GM18867 (cell line): Measurements from ENCODE around the gene KBTBD2.
"Not testable (repeated sequence)": the region's sequence is repeated elsewhere in the genome, so short reads cannot be mapped to it uniquely, and the experiment has no call there.

Source experiments
- ATAC-seq: cut with Tn5 transposase; IDR thresholded peaks from one replicate; pipeline ENCODE4 v1.9.1; 2021; ENCODE audit warnings: mild to moderate bottlenecking, moderate library complexity; ENCODE audit not compliant: unreplicated experiment

The KBTBD2 gene

DNA sequence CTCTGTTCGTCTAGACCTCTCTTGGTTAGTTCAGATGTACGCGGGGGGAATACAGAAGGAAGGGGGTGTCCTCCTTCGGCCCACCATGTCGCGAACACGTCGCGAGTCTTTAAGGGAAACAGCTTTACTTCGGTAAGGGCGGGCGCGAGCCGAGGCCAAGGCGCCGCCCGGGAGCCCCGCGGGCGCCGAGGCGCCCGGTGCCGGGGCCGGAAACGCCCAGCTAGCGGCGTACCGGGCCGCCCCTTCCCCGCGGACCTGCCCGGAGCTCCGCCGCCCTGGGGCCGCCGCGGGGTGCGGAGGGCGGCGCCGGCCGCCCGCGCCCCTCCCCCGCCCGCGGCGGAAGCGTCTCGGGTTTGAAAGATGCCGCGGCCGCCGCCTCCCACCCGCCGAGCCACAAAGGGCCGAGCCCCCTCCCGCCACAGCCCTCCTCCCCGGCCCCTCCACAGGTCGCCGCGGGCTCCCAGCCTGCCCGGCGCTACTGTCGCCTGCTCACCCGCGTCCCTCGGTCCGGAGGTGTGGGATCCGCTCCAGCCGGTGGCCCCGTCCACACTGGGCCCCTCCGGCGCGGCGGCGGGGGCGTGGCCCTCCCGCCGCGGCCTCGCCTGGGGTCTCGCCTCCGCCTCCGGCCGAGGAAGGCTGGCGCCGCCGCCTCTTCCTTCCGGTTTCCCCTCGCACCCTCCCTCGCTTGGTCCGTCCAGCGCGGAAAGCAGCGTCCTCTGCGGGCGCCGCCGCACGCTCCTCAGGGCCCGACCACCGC, at the start of gene KBTBD2:
Gene KBTBD2, minus strand, starts transcription at position 718 of the 757 bp plus-strand sequence. CDS start 12,156 bp downstream, outside the sequence.
- ATAC-seq, result peak; percentile 73

DNA sequence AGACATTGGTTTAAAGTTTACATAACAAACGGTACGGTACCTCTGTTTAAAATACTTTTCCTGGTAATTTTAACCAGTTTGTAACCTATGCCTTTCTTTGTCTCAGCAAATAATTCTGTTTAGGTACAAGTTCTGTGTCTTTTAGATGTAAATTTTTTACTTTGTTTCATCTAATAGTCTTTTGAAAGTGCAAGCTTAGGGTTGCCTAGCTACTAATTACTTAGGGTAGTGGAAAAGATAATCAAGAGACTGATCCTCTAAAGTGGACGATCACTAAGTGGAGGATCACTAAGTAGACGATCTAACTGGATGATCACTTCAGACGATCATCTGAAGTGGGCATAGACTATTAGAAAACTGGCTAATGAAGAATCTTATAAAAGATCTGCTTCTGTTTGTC, 49.6 kb upstream of the KBTBD2 start:
- no peak for ATAC-seq

DNA sequence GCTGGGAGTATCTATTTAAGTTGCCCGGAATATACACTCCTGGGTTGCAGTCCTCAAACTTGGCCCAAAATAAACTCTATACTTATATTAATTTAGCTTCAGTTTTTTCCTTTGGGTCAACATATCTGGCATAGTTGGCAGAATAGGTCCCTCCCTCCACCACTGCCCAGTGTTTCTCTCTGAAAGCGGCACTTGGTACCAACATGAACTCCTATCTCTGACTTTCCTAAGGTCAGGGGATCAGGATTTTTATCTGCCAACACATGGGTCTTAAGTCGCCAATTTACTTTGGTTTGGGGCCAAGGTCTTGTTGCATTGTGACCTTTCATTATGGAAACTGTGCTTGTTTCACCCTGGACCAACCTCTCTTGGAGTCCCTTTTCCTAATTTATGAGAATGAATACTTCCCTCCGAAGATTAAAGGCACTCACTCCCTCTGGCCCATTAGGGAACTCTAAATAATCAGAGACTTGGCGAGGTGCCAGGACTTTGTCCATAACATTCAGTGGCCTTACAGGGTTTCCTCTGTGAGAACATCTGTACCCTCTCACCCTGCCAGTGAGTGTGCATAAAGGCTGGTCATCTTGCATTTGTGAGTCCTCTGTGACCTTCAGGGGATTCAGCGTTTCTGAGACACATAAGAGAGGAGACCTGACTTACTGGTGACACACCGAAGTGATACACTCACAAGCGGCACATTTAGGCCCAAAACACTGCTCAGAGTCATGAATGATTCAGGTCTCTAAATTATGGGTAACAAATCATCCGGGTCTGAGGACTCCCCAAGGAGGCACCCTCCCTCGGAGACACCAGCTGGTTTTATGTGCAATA, 46.0 kb upstream of the KBTBD2 start:
- no peak for ATAC-seq

DNA sequence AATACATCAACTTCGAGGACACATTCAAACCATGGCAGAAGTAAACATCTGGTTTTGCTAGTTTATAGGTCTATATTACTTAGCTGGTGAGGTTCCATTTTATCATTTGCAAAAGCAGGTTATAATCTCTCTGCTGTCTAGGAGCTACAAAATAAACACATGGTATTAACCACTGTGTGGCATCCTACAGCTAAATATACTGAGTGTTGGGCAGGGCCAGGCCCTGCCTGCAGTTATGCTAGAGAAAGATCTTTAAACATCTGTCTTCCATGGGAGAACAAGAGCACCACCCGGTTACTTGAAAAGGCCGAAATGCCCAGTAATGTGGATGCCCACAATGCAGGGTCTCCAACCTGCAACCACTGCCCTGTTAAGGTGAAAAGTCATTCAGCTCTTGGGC, 45.1 kb upstream of the KBTBD2 start:
- ATAC-seq, result no peak

DNA sequence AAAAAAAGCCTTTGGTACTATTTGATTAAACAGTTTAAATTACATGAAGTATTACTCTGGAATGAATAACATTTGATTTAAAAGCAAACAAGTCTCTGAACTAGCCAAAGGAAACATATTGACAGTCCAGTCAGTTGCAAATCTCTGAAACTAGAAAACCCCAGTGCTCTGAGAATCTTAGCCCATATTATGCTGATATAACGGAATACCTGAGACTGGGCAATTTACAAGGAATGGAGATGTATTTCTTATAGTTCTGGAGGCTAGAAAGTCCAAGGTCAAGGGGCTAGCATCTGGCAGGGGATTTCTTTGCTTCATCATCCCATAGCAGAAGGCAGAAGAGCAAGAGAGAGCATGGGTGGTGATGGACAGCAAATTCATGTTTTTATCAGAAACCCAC, 44.0 kb upstream of the KBTBD2 start:
- no peak for ATAC-seq

DNA sequence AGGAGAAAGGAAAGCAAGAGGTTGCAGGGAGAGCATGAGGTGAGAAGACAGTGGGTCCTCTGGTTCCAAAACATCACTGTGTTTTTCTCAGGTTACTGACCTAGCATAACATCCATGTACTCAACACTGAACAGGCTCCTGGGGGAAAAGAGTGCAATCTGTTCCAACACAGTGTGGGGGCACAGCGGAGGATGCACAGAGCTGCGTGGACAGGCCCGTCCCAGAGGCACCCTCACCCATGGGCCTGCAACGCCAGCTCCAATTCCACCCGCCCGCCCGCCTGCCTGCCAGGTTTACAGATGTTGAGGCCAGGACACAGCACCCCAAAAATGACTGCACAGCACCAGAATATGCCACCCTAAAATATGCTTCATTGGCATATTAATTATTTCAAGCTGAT, 38.8 kb upstream of the KBTBD2 start:
- ATAC-seq, result no peak

DNA sequence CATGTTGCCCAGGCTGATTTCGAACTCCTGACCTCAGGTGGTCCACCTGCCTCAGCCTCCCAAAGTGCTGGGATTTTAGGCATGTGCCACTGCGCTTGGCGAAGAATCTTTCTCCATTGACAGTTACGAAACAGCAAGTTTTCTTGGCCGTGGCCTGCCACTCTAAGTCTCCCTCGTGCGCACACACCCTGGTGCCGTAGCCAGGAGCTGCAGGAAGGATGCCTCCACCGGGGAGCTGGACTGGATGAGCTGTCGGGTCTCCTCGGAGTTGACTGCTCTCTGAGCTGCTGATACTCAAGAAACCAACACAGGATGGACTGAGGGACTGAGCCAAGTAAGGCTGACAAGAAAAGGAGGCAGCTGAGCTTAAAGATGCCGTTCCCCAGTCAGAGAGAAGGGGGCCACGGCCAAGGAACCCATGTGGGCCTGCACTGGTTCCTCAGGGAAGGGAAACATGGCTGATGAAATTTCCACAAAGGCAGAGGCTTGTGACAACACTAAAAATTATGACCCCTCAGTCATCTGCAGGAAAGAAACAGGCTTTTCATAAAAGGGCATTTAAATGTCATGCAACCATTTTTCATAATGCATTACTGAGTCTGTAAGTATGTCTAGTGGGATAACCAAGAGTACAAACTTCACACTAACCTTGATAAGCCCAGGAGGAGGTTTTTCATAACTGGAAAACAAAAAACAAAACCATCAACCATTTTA, 38.0 kb upstream of the KBTBD2 start:
- ATAC-seq, result no peak

DNA sequence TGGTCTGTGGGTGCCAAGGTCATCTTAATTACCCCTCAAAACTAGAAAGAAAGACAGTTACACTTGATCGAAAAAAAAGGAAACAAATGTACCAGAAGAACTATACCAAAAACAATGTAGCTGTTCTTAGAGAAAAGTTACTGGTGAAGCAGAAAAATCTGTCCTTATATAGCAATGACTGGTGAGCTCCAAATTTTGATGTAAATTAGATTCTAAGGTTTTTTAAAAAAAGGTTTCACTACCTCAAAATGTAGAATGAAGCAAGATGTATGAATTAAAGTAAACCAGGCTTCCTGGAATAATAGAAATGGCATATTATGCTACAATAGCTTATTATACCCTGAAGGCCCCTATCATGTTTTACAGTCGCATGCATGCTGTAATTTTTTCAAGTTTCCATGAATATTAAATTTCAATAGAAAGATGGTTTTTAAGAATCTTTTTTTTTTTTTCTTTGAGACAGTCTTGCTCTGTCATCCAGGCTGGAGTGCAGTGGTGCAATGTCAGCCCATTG, 37.3 kb upstream of the KBTBD2 start:
- ATAC-seq, result no peak

DNA sequence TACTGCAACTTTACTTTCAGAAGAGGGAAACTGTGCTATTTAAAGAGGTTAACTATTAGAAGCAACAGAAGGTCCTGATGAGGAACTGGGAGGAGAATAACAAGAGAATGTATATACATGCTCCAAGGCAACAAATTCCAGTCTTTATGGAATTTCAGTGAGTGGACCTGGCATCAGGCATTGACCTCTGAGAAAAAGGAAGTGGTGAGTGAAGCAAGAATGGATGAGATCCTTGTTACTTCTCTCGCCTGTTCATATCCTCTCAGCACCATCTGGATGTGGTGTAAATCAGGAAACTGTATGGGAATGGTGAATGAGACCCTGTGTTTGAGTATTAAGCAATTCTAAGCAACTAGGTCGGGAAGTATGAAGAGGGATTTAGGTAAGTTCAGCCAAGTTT, 30.3 kb upstream of the KBTBD2 start:
- no peak for ATAC-seq

DNA sequence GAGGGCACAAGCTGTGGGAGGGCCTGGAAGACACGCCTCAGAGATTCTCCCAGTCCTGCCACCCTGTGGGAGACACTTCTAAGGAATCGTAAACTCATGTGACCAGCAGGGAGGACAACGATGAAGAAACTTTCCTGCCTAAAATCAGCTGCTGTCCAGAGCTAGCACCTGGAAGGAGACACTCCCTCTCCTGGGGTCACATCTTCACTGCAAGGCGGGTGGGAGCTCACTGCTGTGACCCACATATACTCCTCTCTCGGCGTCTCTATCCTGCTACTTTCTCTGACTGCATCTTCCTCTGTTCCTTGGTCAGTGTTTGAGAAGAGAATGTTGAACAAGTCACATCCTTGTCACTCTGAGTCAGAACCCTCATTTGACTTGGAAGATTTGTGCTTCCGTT, 25.4 kb upstream of the KBTBD2 start:
- ATAC-seq, result not testable (repeated sequence)

DNA sequence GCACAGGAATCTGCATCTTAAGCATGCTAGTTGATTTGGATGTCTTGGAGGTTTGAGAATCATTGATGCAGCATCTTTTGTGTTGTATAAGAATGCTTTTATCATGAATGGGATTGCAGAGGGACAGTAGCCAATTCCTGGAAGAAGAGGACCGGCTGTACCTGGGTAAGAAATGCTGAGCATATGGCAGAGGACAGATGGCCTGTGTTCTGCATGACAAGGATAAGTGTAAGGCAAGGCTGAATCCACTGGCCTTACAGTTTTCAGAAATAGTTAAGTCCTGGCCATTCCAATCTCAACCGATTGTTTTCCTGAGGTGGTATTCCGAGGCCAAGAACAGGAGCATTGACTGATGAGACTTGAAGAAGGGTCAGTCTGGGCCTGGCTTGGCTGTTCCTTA, 24.4 kb upstream of the KBTBD2 start:
- ATAC-seq, result no peak

DNA sequence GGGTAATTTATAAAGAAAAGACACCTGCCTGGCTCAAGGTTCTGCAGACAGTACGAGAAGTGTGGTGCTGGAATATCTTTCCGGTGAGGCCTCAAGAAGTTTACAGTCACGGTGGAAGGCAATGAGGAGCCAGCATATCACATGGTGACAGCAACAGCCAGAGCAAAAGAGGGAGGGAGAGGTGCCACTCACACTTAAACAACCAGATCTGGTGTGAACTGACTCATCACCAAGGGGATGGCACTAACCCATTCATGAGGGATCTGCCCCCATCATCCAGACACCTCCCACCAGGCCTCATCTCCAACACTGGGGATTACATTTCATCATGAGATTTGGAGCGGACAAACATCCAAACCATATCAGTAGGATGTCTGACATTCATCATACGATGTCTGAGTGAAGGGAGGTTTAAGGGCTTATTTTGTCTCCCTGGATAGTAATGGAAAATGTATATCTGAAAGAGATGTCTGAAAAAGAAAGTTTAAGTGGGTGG, 23.5 kb upstream of the KBTBD2 start:
- ATAC-seq, result no peak

DNA sequence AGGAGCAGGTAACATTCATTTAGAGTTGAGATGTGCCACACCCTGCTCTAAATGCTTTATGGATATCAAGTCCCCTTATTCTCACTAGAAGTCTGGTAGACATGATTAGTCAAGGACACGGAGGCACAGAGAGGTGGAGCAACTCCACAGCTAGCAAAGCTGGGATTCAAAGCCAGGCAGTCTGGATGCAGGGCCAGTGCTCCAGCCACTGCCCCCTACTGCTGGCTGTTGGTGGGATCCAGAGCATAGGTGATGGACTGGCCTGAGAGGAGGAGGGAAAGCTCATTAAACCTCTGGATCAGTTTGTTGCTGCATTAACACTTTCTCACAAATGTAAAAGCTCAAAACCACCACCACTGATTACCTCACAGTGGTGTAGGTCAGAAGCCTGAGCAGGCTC, 22.6 kb upstream of the KBTBD2 start:
- ATAC-seq, result no peak

DNA sequence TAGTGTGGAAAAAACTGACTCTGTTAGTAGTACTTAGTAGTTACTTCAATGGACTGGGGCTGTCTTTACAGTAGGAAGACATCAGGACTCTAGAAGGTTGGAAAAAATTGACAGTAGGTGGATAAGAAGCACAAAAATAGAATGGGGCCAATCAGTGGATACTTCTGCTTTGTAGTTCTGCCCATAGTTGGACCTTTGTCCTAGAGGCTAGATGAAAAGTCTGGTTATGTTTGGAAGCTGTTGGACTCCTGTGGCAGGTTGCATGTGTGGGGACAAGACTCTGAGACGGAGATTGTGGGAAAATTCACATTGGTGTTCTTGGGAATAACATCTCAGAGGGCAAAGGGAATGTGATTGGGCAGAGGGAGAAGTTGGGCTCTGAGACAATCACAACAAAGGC, 18.6 kb upstream of the KBTBD2 start:
- ATAC-seq, result no peak

DNA sequence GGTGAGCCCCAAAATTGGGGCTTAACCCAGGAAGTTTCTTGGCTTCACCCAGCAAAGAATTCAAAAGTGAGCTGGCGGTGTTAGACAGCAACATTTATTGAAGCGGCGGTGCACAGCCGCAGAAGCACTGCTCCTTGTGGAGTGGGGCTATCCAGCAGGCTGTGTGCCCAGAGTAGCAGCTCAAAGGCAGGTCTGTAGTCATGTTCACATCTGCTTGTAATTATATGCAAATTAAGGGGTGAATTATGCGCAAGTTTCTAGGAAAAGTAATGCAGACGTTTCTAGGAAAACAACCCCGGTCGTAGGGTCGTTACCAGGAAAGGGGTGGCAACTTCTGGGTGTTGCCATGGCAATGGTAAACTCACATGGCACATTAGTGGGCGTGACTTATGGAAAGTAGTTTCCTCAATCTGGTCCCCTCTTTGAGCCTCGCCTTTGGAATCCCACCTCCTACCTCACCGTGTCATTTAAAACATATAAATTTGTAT, 13.7 kb upstream of the KBTBD2 start:
- peak; percentile 72 for ATAC-seq

DNA sequence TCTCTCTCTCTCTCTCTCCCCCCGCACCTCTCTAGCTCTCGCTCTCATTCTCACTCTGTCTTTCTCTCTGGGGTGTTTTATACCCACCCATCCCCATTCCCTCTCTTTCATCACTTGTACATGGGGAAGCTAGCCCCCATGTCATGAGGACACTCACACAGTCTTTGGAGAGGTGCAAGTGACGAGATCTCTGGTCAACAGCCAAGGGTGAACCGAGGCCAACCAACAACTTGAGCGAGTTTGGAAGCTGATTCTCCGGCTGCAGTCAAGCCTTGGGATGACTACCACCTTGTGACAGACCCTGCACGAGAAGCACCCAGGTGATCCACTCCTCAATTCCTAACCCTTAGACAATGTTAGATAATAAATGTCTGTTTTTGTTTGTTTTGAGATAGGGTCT, 10.1 kb upstream of the KBTBD2 start:
- no peak for ATAC-seq

DNA sequence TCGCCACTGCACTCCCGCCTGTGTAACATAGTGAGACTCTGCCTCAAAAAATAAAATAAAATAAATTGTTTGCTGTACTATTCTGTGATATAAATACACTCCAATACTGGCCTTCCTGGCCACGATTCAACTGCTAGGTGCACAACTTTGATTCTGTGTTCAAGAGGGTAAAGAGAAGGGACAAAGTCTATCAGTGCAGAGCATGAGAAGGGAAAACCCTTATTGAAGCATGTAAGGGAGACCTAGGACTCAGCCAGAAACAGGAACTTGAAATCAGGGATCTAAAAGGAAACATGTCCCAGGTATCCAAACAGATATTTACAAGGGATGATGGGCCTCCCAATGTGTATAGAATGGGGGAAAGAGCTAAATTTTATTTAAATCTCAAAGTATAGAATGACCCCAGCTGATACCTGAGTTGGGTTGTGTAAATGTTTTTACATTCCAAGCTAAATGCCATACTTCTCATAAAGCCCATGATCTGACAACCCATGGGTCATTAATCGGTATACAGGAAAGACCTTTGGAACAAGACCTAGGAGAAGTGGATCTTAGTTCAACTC, 9.0 kb upstream of the KBTBD2 start:
- ATAC-seq, result no peak

DNA sequence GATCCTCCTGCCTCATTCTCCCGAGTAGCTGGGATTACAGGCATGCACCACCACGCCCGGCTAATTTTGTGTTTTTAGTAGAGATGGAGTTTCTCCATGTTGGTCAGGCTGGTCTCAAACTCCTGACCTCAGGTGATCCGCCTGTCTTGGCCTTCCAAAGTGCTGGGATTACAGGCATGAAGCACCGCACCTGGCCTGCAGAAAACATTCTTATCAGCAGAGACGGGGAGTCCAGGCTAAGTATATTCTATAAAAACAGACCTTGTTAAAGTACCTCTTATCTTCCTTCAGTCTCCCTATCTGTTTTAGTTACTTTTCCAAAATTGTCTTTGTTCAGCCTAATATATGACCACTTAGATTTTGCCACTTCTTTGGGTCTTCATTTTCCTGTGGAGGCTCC, 5.8 kb upstream of the KBTBD2 start:
- not testable (repeated sequence) for ATAC-seq

DNA sequence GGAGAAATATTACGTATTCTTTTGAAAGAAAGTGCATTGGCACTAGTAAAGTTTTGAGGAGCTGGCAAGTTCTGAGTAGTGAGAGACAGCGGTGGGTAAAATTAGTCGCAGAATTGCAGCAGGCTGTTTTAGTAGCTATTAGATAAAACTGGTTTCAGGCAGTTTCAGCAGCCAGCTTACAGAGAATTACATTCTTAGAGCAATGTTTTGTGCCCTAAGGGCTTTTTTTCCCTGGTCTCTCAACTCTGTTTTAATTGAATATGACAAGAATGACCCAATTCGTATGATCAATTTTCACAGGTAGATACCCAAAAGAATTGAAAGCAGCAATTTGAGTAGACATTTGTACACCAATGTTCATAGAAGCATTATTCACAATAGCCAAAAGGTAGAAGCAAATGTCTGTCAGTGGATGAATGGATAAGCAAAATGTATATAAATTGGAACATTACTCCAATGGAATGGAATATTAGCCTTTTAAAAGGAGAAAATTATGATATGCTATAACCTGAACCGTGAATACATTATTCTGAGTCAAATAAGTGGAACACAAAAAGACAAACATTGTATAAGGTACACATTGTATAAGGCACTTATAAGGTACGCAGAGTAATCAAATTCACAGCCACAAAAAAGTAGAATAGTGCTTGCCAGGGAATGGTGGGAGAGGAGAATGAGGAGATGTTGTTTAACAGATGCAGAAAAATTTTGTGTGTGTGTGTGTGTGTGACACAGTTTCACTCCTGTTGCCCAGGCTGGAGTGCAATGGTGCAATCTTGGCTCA, 5.2 kb upstream of the KBTBD2 start:
- no peak for ATAC-seq

DNA sequence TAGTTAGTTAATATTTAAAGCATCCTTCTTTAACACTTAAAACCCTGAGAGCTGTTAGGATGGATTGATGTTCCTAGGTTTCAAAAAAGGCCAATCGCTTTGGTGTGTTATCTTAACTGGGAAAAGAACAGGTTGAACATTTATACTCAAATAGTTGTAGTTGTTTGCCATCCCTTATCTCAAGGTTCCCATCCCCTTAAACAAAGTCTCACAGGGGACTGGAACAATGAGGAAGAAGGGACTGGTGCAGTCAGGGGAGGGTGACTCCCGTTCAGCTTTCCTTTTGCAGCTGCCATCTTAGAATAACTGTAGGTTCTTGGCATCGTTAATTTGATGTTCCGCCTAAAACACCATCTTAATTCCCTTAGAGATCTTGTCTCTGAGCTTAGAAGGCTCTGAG, 2.6 kb upstream of the KBTBD2 start:
- no peak for ATAC-seq
